Activated T-cell treated with anti-CD3 and anti-CD28 coated beads, Interleukin-2, amount 50 U/mL, for 72 hours (primary cell): ENCODE results near the gene GLDC. TPM values are rescaled to one million over a fixed set of nuclear protein-coding genes. Genes with fewer than 3 reads are reported as not detected.
"Not testable (repeated sequence)": the region's sequence is repeated elsewhere in the genome, so short reads cannot be mapped to it uniquely, and the experiment has no call there.

Experiments used
- ATAC-seq, 2 donors: fragments of 150-1000 bp; cut with Tn5 transposase; replicated peaks in 1 of 2; 2 replicates each; pipeline ENCODE4 v1.10.0; 2021; ENCODE audit warnings: moderate library complexity in 2 of 2, mild to moderate bottlenecking in 1 of 2
- DNase-seq, 2 donors: peaks; one replicate each; pipeline ENCODE4 v3.0.0; 2021 to 2022; ENCODE audit warnings: mixed read lengths in 1 of 2
- H3K27ac Mint-ChIP-seq: one replicate; pipeline ENCODE4 v1.8.0; 2022; ENCODE audit warnings: mild to moderate bottlenecking, moderate library complexity, mixed read lengths
- H3K27me3 Mint-ChIP-seq: one replicate; pipeline ENCODE4 v1.8.0; 2022; ENCODE audit warnings: low read depth, mixed read lengths
- H3K36me3 Mint-ChIP-seq, 2 donors: one replicate each; pipeline ENCODE4 v1.8.0; 2022; ENCODE audit warnings: mixed read lengths in 2 of 2, mild to moderate bottlenecking in 1 of 2; ENCODE audit not compliant: insufficient read depth in 2 of 2
- H3K4me1 Mint-ChIP-seq: one replicate; pipeline ENCODE4 v1.8.0; 2022; ENCODE audit warnings: low read depth, mixed read lengths
- H3K4me3 Mint-ChIP-seq, 2 donors: one replicate each; pipeline ENCODE4 v1.8.0; 2022; ENCODE audit warnings: mild to moderate bottlenecking in 2 of 2, mixed read lengths in 2 of 2, moderate library complexity in 2 of 2
- H3K9me3 Mint-ChIP-seq, 2 donors: one replicate each; pipeline ENCODE4 v1.8.0; 2022; ENCODE audit warnings: mixed read lengths in 2 of 2
- total RNA-seq, 2 donors: library from RNA; stranded (reverse); gene quantifications; one replicate each; pipeline ENCODE4 v1.2.3, GENCODE V29; 2022

The GLDC gene
- total RNA-seq, result 1 to 10 TPM; 1.2 to 5.2 TPM

- DNase-seq, result peak; percentile 48 to 52
- Mint-ChIP-seq H3K9me3 (no peaks in the 10 kb centered on the region), H3K27ac (peak within 1 kb of the TSS; percentile 21), H3K36me3 (no peaks in the 10 kb centered on the region), H3K27me3 (peaks cover 66% of the 10 kb centered on the region), H3K4me1 (peaks cover 21% of the 10 kb centered on the region), H3K4me3 (peak within 1 kb of the TSS; percentile 87 to 94)
- ATAC-seq, result peak; percentile 79
Measured at GRCh38 chr9:6645355-6646292, at the start of gene GLDC. TSS of gene GLDC (minus strand) at chr9:6645729. CDS start at chr9:6645499, 230 bp downstream.

- no peak overlapping the region for H3K4me3 Mint-ChIP-seq
- ATAC-seq, result no peak
- no peaks in the 10 kb centered on the region for H3K9me3 Mint-ChIP-seq
- H3K27ac Mint-ChIP-seq, result no peak overlapping the region
- H3K4me1 Mint-ChIP-seq, result no peaks in the 10 kb centered on the region
- no peak for DNase-seq
- no peaks in the 10 kb centered on the region for H3K36me3 Mint-ChIP-seq
- no peaks in the 10 kb centered on the region for H3K27me3 Mint-ChIP-seq
Measured at GRCh38 chr9:6692881-6693361, 47.4 kb upstream of the GLDC start.

GRCh38 chr9:6692433-6692832, 46.9 kb upstream of the GLDC start:
- no peak overlapping the region for H3K4me3 Mint-ChIP-seq
- H3K4me1 Mint-ChIP-seq, result no peaks in the 10 kb centered on the region
- H3K9me3 Mint-ChIP-seq, result no peaks in the 10 kb centered on the region
- H3K36me3 Mint-ChIP-seq, result no peaks in the 10 kb centered on the region
- H3K27ac Mint-ChIP-seq, result no peak overlapping the region
- ATAC-seq, result no peak
- DNase-seq, result no peak
- H3K27me3 Mint-ChIP-seq, result no peaks in the 10 kb centered on the region

GRCh38 chr9:6690675-6691070, 45.1 kb upstream of the GLDC start:
- ATAC-seq, DNase-seq, H3K9me3 Mint-ChIP-seq, H3K27ac Mint-ChIP-seq, H3K36me3 Mint-ChIP-seq, H3K27me3 Mint-ChIP-seq, H3K4me3 Mint-ChIP-seq, H3K4me1 Mint-ChIP-seq: not testable (repeated sequence)

- Mint-ChIP-seq H3K4me1 (peaks cover 6% of the 10 kb centered on the region), H3K4me3 (no peak overlapping the region), H3K27me3 (no peaks in the 10 kb centered on the region), H3K36me3 (no peaks in the 10 kb centered on the region), H3K27ac (no peak overlapping the region), H3K9me3 (no peaks in the 10 kb centered on the region)
- DNase-seq (no peak), ATAC-seq (no peak)
Measured at GRCh38 chr9:6689893-6690674, 44.6 kb upstream of the GLDC start.

- H3K36me3 Mint-ChIP-seq, result peaks cover 0 to 2% of the 10 kb centered on the region in 2 donors
- no peak overlapping the region for H3K27ac Mint-ChIP-seq
- no peak for ATAC-seq
Measured at GRCh38 chr9:6687180-6687579, 41.7 kb upstream of the GLDC start.

GRCh38 chr9:6686396-6686795, 40.9 kb upstream of the GLDC start:
- Mint-ChIP-seq H3K4me1 (peaks cover 21% of the 10 kb centered on the region), H3K9me3 (no peaks in the 10 kb centered on the region), H3K27me3 (no peaks in the 10 kb centered on the region), H3K36me3 (peaks cover 0 to 2% of the 10 kb centered on the region in 2 donors), H3K4me3 (no peak overlapping the region), H3K27ac (peak overlapping the region; percentile 57)
- ATAC-seq, result no peak
- no peak for DNase-seq

More at GRCh38 chr9:6687180-6687579, 41.7 kb upstream of the GLDC start:
- Mint-ChIP-seq H3K4me1 (peaks cover 21% of the 10 kb centered on the region), H3K27me3 (no peaks in the 10 kb centered on the region), H3K9me3 (no peaks in the 10 kb centered on the region), H3K4me3 (no peak overlapping the region)
- DNase-seq, result no peak

- Mint-ChIP-seq H3K9me3 (no peaks in the 10 kb centered on the region), H3K36me3 (peaks cover 2 to 3% of the 10 kb centered on the region in 2 donors), H3K4me1 (peaks cover 32% of the 10 kb centered on the region), H3K27me3 (no peaks in the 10 kb centered on the region), H3K27ac (peak overlapping the region; percentile 100), H3K4me3 (peak overlapping the region; percentile 98 to 99)
- DNase-seq (no peak), ATAC-seq (no peak)
Measured at GRCh38 chr9:6681957-6682501, 36.5 kb upstream of the GLDC start.

GRCh38 chr9:6681147-6681956, 35.8 kb upstream of the GLDC start:
- Mint-ChIP-seq H3K4me1 (peaks cover 30% of the 10 kb centered on the region), H3K36me3 (peaks cover 2 to 3% of the 10 kb centered on the region in 2 donors), H3K27me3 (no peaks in the 10 kb centered on the region), H3K27ac (peak overlapping the region; percentile 100), H3K4me3 (peak overlapping the region; percentile 98 to 99), H3K9me3 (no peaks in the 10 kb centered on the region)
- DNase-seq (peak; percentile 93 to 95), ATAC-seq (peak; percentile 91 to 94)

- Mint-ChIP-seq H3K9me3 (no peaks in the 10 kb centered on the region), H3K27me3 (no peaks in the 10 kb centered on the region), H3K27ac (peak overlapping the region; percentile 100), H3K4me1 (peaks cover 26% of the 10 kb centered on the region), H3K4me3 (peak overlapping the region; percentile 98 to 99), H3K36me3 (peaks cover 2 to 3% of the 10 kb centered on the region in 2 donors)
- ATAC-seq (peak; percentile 57 to 60), DNase-seq (peak; percentile 71 to 80)
Measured at GRCh38 chr9:6680797-6681146, 35.2 kb upstream of the GLDC start.

- DNase-seq (no peak), ATAC-seq (no peak)
- Mint-ChIP-seq H3K27me3 (no peaks in the 10 kb centered on the region), H3K4me3 (no peak overlapping the region), H3K9me3 (no peaks in the 10 kb centered on the region), H3K4me1 (peaks cover 14% of the 10 kb centered on the region), H3K27ac (no peak overlapping the region), H3K36me3 (peaks cover 0 to 3% of the 10 kb centered on the region in 2 donors)
Measured at GRCh38 chr9:6677803-6678202, 32.3 kb upstream of the GLDC start.

GRCh38 chr9:6676254-6676921, 30.9 kb upstream of the GLDC start:
- Mint-ChIP-seq H3K36me3 (peaks cover 0 to 3% of the 10 kb centered on the region in 2 donors), H3K4me1 (peaks cover 10% of the 10 kb centered on the region), H3K27me3 (no peaks in the 10 kb centered on the region), H3K4me3 (no peak overlapping the region), H3K9me3 (no peaks in the 10 kb centered on the region), H3K27ac (no peak overlapping the region)
- ATAC-seq, result no peak
- DNase-seq, result no peak
